Natural killer cell (primary cell): ENCODE data around the gene RHPN2. TPM values are rescaled to one million over a fixed set of nuclear protein-coding genes. Genes with fewer than 3 reads are reported as not detected.
"Not testable (repeated sequence)": the region's sequence is repeated elsewhere in the genome, so short reads cannot be mapped to it uniquely, and the experiment has no call there.

Experiments used
- ATAC-seq, 3 donors: fragments of 150-1000 bp in 2 of 3; fragments of 200-7000 bp in 1 of 3; cut with Tn5 transposase; 1 replicate in 1 of 3; 2 replicates in 2 of 3; pipeline ENCODE4 v1.10.0; 2021; ENCODE audit warnings: mild to moderate bottlenecking in 2 of 3, moderate library complexity in 2 of 3
- DNase-seq, 2 donors: peaks; one replicate each; pipeline versions ENCODE4 v3.0.0 to v3.0.0-alpha.2; 2013 to 2021; ENCODE audit warnings: mixed read lengths in 1 of 2
- H3K27ac ChIP-seq: one replicate; pipeline ENCODE4 v1.5.1; 2013; ENCODE audit warnings: mild to moderate bottlenecking, low read length
- H3K27me3 ChIP-seq: one replicate; pipeline ENCODE4 v1.6.1; 2013; ENCODE audit warnings: low read length; ENCODE audit not compliant: control insufficient read depth, insufficient read depth
- H3K36me3 ChIP-seq: one replicate; pipeline ENCODE4 v1.6.1; 2013; ENCODE audit warnings: low read length; ENCODE audit not compliant: control insufficient read depth, insufficient read depth
- H3K4me1 ChIP-seq: one replicate; pipeline ENCODE4 v1.6.1; 2013; ENCODE audit warnings: low read length; ENCODE audit not compliant: control insufficient read depth, insufficient read depth
- H3K4me3 ChIP-seq: one replicate; pipeline ENCODE4 v1.5.1; 2013; ENCODE audit warnings: low read length
- H3K9me3 ChIP-seq: one replicate; pipeline ENCODE4 v1.6.1; 2013; ENCODE audit warnings: low read length; ENCODE audit not compliant: control insufficient read depth, insufficient read depth
- H3K27ac Mint-ChIP-seq, 2 donors: one replicate each; pipeline ENCODE4 v1.8.0; 2022; ENCODE audit warnings: mild to moderate bottlenecking in 2 of 2, mixed read lengths in 2 of 2, moderate library complexity in 1 of 2
- H3K27me3 Mint-ChIP-seq, 2 donors: one replicate each; pipeline ENCODE4 v1.8.0; 2022; ENCODE audit warnings: low read depth in 2 of 2, mixed read lengths in 2 of 2
- H3K36me3 Mint-ChIP-seq: one replicate; pipeline ENCODE4 v1.8.0; 2022; ENCODE audit warnings: mixed read lengths
- H3K4me1 Mint-ChIP-seq, 2 donors: one replicate each; pipeline ENCODE4 v1.8.0; 2022; ENCODE audit warnings: mixed read lengths in 2 of 2
- H3K4me3 Mint-ChIP-seq: one replicate; pipeline ENCODE4 v1.8.0; 2022; ENCODE audit warnings: mild to moderate bottlenecking, moderate library complexity, mixed read lengths
- H3K9me3 Mint-ChIP-seq, 2 donors: one replicate each; pipeline ENCODE4 v1.8.0; 2022; ENCODE audit warnings: mixed read lengths in 2 of 2
- WGBS: methylation state at CpG from one replicate; pipeline ENCODE4 v1.1.7; 2013; ENCODE audit warnings: missing lambda C conversion rate; ENCODE audit not compliant: insufficient coverage; 5-methylcytosine and 5-hydroxymethylcytosine counted together
- intact Hi-C: fragments of 100-400 bp; cut with micrococcal nuclease; formaldehyde crosslinking; loops from one replicate; pipeline ENCODE4 v1.14.2; 2022
- total RNA-seq, 4 donors: library from RNA; stranded (reverse); fragments of 120-200 nt in 1 of 4; gene quantifications; one replicate each; pipeline versions ENCODE4 v1.2.3 to v1.2.4, GENCODE V29; 2013 to 2022
- TF ChIP-seq, protein P1 (sequence below): fragments of 200-600 bp; IDR thresholded peaks from one replicate; pipeline ENCODE4 v1.8.0; 2022; ENCODE audit warnings: antibody characterized with exemption

RHPN2 gene
- total RNA-seq, 3 donors from 2014 or later (not counting 1 experiment from before 2014, with no cell fraction given): 0.35 TPM; not detected in 2

- H3K4me1 Mint-ChIP-seq: no peaks in the 10 kb centered on the region
- intact Hi-C loops: no loop called here
- ATAC-seq (no peak), DNase-seq (no peak)
- H3K36me3 Mint-ChIP-seq: peaks cover 6% of the 10 kb centered on the region
- H3K4me3 Mint-ChIP-seq: no peak overlapping the region
- H3K27ac Mint-ChIP-seq: no peak overlapping the region
- Histone ChIP-seq H3K36me3 (no peaks in the 10 kb centered on the region), H3K27me3 (no peaks in the 10 kb centered on the region), H3K4me1 (no peaks in the 10 kb centered on the region), H3K9me3 (no peaks in the 10 kb centered on the region), H3K27ac (no peak overlapping the region), H3K4me3 (no peak overlapping the region)
- H3K9me3 Mint-ChIP-seq: no peaks in the 10 kb centered on the region
- 84% methylated on average over 7 of the region's 8 CpGs for WGBS
- H3K27me3 Mint-ChIP-seq: peaks cover 4 to 5% of the 10 kb centered on the region in 2 donors
- TF ChIP-seq, protein P1, sequence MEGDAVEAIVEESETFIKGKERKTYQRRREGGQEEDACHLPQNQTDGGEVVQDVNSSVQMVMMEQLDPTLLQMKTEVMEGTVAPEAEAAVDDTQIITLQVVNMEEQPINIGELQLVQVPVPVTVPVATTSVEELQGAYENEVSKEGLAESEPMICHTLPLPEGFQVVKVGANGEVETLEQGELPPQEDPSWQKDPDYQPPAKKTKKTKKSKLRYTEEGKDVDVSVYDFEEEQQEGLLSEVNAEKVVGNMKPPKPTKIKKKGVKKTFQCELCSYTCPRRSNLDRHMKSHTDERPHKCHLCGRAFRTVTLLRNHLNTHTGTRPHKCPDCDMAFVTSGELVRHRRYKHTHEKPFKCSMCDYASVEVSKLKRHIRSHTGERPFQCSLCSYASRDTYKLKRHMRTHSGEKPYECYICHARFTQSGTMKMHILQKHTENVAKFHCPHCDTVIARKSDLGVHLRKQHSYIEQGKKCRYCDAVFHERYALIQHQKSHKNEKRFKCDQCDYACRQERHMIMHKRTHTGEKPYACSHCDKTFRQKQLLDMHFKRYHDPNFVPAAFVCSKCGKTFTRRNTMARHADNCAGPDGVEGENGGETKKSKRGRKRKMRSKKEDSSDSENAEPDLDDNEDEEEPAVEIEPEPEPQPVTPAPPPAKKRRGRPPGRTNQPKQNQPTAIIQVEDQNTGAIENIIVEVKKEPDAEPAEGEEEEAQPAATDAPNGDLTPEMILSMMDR: no peak
Observed at GRCh38 chr19:33024398-33024797, 40.3 kb downstream of the RHPN2 start.

DNA sequence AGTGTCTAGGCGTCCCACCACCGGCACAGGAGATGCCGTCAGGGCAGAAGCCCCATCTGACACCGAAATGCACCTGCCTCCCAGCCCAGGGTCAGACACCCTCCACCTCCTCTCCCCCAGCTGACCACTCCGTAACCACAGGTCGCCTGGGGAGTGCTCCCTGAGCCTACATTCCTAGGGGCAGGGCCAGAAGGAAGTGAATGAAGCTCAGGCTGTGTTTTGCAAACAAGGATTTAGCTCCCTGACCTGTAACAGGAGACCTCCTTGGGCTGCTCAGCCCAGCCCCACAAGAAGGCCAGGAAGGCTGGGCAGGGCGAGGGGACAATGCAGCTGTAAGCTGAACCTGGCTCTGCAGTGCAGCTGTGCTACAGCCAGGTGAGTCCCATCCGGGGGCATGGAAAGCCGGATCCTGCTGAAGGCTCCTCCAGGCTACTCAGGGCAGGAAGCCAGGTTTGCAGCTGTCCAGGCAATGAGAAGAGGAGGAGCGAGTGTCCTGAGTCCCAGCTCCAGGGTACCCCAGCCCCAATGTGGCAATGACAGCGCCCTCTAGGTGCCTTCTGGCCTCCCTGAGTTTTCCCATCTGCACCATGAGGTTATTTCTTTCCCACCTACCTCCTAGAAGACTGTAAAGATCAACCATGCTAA is 42.1 kb downstream of the RHPN2 start:
- Histone ChIP-seq H3K4me1 (no peaks in the 10 kb centered on the region), H3K9me3 (no peaks in the 10 kb centered on the region), H3K27me3 (no peaks in the 10 kb centered on the region), H3K27ac (no peak overlapping the region), H3K4me3 (no peak overlapping the region), H3K36me3 (no peaks in the 10 kb centered on the region)
- TF ChIP-seq, protein P1: no peak
- H3K4me1 Mint-ChIP-seq: no peaks in the 10 kb centered on the region
- H3K27ac Mint-ChIP-seq: no peak overlapping the region
- no peak overlapping the region for H3K4me3 Mint-ChIP-seq
- H3K9me3 Mint-ChIP-seq: no peaks in the 10 kb centered on the region
- intact Hi-C loops: no loop called here
- no peak for ATAC-seq
- 46% methylated on average over 11 of the region's 11 CpGs for WGBS
- DNase-seq: no peak
- H3K36me3 Mint-ChIP-seq: no peaks in the 10 kb centered on the region
- H3K27me3 Mint-ChIP-seq: peaks cover 4 to 5% of the 10 kb centered on the region in 2 donors

GRCh38 chr19:33010891-33011290 is 53.8 kb downstream of the RHPN2 start:
- DNase-seq, ATAC-seq, H3K27ac Mint-ChIP-seq, H3K4me3 Mint-ChIP-seq, H3K36me3 Mint-ChIP-seq, intact Hi-C loops, H3K36me3 ChIP-seq, H3K4me1 Mint-ChIP-seq, H3K27me3 Mint-ChIP-seq, H3K4me1 ChIP-seq, H3K9me3 Mint-ChIP-seq, H3K9me3 ChIP-seq, H3K4me3 ChIP-seq, H3K27me3 ChIP-seq, H3K27ac ChIP-seq: not testable (repeated sequence)
- WGBS: 91% methylated on average over 4 of the region's 4 CpGs

DNA sequence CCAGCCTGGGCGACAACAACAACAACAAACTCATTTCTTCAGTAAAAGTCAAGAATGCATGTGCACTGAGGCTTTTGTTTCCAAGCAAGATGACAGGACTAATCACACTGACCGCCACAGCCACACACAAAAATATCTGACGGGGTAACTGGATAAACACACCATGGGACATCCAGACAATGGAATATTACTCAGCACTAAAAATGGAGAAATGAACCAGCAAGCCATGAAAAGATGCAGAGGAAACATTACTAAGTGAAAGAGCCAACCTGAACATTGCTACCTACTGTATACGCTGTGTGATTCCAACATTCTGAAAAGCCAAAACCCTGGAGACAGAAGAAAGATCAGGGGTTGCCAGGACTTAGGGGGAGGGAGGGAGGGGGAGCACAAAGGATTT is 56.0 kb downstream of the RHPN2 start:
- no peaks in the 10 kb centered on the region for H3K9me3 ChIP-seq
- no peak for ATAC-seq
- TF ChIP-seq, protein P1: no peak
- H3K4me3 Mint-ChIP-seq: no peak overlapping the region
- intact Hi-C loops: no loop called here
- DNase-seq: no peak
- H3K27me3 Mint-ChIP-seq: peaks cover 0 to 4% of the 10 kb centered on the region in 2 donors
- no peaks in the 10 kb centered on the region for H3K4me1 Mint-ChIP-seq
- no peaks in the 10 kb centered on the region for H3K27me3 ChIP-seq
- no peaks in the 10 kb centered on the region for H3K9me3 Mint-ChIP-seq
- no peaks in the 10 kb centered on the region for H3K36me3 ChIP-seq
- 98% methylated on average over 4 of the region's 4 CpGs for WGBS
- no peak overlapping the region for H3K27ac ChIP-seq
- no peaks in the 10 kb centered on the region for H3K4me1 ChIP-seq
- no peak overlapping the region for H3K27ac Mint-ChIP-seq
- no peak overlapping the region for H3K4me3 ChIP-seq
- no peaks in the 10 kb centered on the region for H3K36me3 Mint-ChIP-seq
